Mucosa of descending colon (tissue), 3 donors: Measurements from ENCODE around the gene POSTN. TPM values are rescaled to one million over a fixed set of nuclear protein-coding genes. Genes with fewer than 3 reads are reported as not detected.

ENCODE experiments used
- ATAC-seq: fragments of 200-7000 bp; cut with Tn5 transposase; one replicate; pipeline ENCODE4 v1.9.1; 2020; ENCODE audit warnings: mild to moderate bottlenecking, moderate library complexity
- DNase-seq, 3 donors: peaks; one replicate each; pipeline ENCODE4 v3.0.0-alpha.2; 2020
- H3K36me3 ChIP-seq: fragments of 200-600 bp; one replicate; pipeline ENCODE4 v1.8.0; 2021; ENCODE audit warnings: low read depth, mild to moderate bottlenecking
- H3K4me1 ChIP-seq: fragments of 200-600 bp; one replicate; pipeline ENCODE4 v1.8.0; 2021; ENCODE audit warnings: low read depth, mild to moderate bottlenecking
- H3K4me3 ChIP-seq: fragments of 200-600 bp; one replicate; pipeline ENCODE4 v1.8.0; 2021; ENCODE audit warnings: mild to moderate bottlenecking
- H3K9me3 ChIP-seq: fragments of 200-600 bp; one replicate; pipeline ENCODE4 v1.8.0; 2021; ENCODE audit warnings: mild to moderate bottlenecking
- intact Hi-C, 2 donors: fragments of 100-400 bp; cut with DNase I in 1 of 2; cut with micrococcal nuclease in 1 of 2; formaldehyde crosslinking; loops; one replicate each; pipeline versions ENCODE4 v1.11.0 to v1.11.1; 2022; cut with DNase I, micrococcal nuclease
- total RNA-seq, 3 donors: library from RNA; stranded (reverse); fragmentation: NEBNext Ultra II Directional in 2 of 3; extraction: Animal tissue kit (Norgen Biotek cat#: 25700) in 2 of 3; gene quantifications; one replicate each; pipeline versions ENCODE4 v1.2.1 to v1.2.4, GENCODE V29; 2021 to 2023
- TF ChIP-seq, protein P1 (sequence below): fragments of 200-600 bp; IDR thresholded peaks from one replicate; pipeline ENCODE4 v1.8.0; 2022; ENCODE audit warnings: antibody characterized with exemption, mild to moderate bottlenecking
- donor health status: DM: no; HTN: no; CAD: no; lungs with moderate emphysema.
- donor health status: DM: no; HTN: no; CAD: no.
- donor health status: DM: no; HTN: yes; CAD: no.

The POSTN gene
- total RNA-seq, 3 donors from 2014 or later: 19.3 to 75.3 (median 37.2) TPM

DNA sequence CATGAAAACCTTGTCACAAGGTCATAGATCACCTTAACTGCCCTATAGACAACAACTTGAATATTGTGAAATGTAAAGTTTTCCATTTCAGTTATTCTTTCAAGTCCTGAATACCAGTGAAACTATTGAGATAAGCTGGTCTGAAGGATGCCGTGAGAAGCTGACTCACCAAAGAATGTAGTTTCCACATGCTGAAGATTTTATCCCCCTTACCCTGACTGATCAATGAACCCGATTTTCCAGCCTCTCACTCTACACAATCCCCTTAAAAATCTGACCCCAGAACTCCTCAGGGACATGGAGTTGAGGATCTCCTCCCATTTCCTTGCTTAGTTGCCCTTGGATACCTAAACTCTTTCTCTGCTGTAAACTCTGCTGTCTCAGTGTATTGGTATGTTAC, 67.5 kb downstream of the POSTN start:
- intact Hi-C loops: no loop called here

DNA sequence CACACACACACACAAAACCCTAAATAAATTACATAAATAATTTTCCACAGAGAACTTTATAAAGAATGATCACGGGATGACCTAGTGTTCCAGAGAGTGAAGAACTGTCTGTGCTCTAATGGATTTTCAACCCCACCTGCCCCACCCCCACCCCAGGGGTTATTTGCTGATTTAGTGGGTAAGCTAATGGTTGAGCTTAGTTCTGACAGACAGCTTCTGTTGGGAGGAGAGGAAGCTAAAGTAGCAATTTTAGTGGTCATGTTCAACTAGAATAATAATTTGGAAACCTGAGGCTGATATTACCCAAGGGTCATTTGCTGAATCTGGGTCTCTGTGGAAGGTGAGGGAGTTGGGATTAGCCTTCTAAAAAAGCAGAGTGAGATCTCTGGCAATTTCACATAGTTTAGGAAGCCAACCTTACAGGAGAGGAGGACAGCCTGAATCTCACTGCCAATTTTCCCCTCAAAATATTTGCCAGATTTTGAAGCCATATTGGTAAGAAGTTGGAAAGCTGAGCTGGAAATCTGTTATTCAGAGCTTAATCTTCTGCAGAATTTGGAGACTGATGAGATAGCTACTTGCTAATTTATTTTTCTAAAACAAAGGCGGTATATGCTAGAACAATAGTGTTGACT, 68.7 kb downstream of the POSTN start:
- Histone ChIP-seq H3K4me3 (no peak overlapping the region), H3K4me1 (no peaks in the 10 kb centered on the region), H3K9me3 (peaks cover 9% of the 10 kb centered on the region), H3K36me3 (no peaks in the 10 kb centered on the region)
- intact Hi-C loops: no loop called here
- ATAC-seq (no peak), DNase-seq (no peak)
- TF ChIP-seq, protein P1, sequence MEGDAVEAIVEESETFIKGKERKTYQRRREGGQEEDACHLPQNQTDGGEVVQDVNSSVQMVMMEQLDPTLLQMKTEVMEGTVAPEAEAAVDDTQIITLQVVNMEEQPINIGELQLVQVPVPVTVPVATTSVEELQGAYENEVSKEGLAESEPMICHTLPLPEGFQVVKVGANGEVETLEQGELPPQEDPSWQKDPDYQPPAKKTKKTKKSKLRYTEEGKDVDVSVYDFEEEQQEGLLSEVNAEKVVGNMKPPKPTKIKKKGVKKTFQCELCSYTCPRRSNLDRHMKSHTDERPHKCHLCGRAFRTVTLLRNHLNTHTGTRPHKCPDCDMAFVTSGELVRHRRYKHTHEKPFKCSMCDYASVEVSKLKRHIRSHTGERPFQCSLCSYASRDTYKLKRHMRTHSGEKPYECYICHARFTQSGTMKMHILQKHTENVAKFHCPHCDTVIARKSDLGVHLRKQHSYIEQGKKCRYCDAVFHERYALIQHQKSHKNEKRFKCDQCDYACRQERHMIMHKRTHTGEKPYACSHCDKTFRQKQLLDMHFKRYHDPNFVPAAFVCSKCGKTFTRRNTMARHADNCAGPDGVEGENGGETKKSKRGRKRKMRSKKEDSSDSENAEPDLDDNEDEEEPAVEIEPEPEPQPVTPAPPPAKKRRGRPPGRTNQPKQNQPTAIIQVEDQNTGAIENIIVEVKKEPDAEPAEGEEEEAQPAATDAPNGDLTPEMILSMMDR: no peak

More for the DNA sequence above, 67.5 kb downstream of the POSTN start:
- DNase-seq (no peak), ATAC-seq (no peak)
- Histone ChIP-seq H3K36me3 (no peaks in the 10 kb centered on the region), H3K9me3 (peaks cover 9% of the 10 kb centered on the region), H3K4me3 (no peak overlapping the region), H3K4me1 (no peaks in the 10 kb centered on the region)
- TF ChIP-seq, protein P1: no peak

DNA sequence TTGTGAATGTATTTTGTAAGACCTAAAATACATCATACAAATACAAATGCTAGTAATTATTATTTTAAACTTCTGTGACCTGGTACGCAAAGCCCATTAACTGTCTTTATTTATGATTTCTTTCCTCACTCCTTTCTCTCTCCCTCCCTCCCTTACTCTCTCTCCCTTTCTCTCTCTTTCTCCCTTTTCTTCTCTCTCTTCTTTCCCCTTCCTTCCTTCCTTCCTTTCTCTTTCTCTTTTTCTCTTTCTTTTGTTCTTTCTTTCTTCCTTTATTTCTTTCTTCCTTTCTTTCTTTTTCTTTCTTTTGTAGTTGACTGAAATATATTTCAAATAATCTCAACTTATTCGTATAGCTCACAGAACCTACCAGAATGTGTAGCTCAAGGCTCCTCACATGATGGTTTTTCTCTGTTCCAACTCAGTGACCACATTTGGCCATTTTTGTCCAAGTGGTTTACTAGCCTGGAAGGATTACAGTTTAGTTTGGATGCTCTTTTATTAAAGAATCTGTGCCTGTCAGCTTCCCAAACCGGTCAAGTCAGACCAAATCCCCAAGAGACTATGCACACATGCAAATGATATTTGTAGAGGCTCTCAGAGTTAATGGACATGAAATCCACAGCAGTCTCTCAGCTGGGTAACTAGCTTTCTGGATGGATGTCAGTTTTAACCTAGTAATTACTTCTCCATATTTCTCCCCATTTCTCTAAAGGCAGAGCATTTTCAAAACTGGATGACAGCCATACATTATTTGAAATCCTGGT, 71.7 kb downstream of the POSTN start:
- DNase-seq (no peak), ATAC-seq (no peak)
- TF ChIP-seq, protein P1: no peak
- no peaks in the 10 kb centered on the region for H3K4me1 ChIP-seq
- intact Hi-C loops: no loop called here
- peaks cover 9% of the 10 kb centered on the region for H3K9me3 ChIP-seq
- H3K4me3 ChIP-seq: no peak overlapping the region
- H3K36me3 ChIP-seq: no peaks in the 10 kb centered on the region

DNA sequence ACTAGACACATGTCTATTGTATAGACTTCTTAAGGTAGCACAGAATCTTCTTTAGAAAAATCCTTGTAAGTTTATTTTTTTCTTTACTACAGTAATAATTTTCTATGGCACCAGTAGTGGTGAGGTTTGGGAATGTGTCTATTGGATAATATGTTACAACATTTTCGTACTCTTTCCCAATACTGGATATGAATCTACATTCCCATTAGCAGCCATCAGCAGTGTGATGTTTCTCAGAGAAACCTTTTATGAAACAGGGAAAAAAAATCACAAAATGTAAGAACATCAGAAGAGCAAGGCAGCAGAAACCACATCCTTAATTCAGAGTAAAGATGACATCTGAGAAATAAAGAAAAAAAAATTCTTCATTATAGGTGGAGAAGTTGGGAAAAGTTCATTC, 83.3 kb downstream of the POSTN start:
- ATAC-seq: no peak
- H3K4me3 ChIP-seq: no peak overlapping the region
- intact Hi-C loops: no loop called here
- H3K9me3 ChIP-seq: no peaks in the 10 kb centered on the region
- no peaks in the 10 kb centered on the region for H3K36me3 ChIP-seq
- no peak for DNase-seq
- TF ChIP-seq, protein P1: no peak
- H3K4me1 ChIP-seq: no peaks in the 10 kb centered on the region
